ENCODE results near the gene BANP. TPM values are rescaled to one million over a fixed set of nuclear protein-coding genes. Genes with fewer than 3 reads are reported as not detected.

Gene BANP
- total RNA-seq, 1 donor from 2014 or later, result 30.4 TPM

- H3K36me3 Mint-ChIP-seq, result peaks cover 23% of the 10 kb centered on the region
- H3K4me1 Mint-ChIP-seq, result peaks cover 19% of the 10 kb centered on the region
Measured at GRCh38 chr16:87966685-87967185, 15.5 kb downstream of the BANP start.

GRCh38 chr16:87968541-87968940 lies 17.3 kb downstream of the BANP start:
- Histone ChIP-seq H3K79me2 (ENCODE audit: low read depth) (peaks cover 88% of the 10 kb centered on the region), H3K4me2 (no peak overlapping the region), H3K9ac (no peak overlapping the region), H3K27ac (no peak overlapping the region), H3F3A (ENCODE audit: low read depth) (no peaks in the 10 kb centered on the region), H3K4me3 (no peak overlapping the region), H3K4me1 (peaks cover 9% of the 10 kb centered on the region), H3K36me3 (peaks cover 5% of the 10 kb centered on the region), H4K20me1 (ENCODE audit: low read depth) (peaks cover 25% of the 10 kb centered on the region), H3K27me3 (no peaks in the 10 kb centered on the region), H3K9me3 (ENCODE audit: low read depth) (peaks cover 14% of the 10 kb centered on the region), H2AFZ (replicated peaks) (no peak overlapping the region)
- no peak for DNase-seq (ENCODE audit: low spot score)
- H3K36me3 Mint-ChIP-seq, result peaks cover 36% of the 10 kb centered on the region
- H3K4me1 Mint-ChIP-seq, result peaks cover 19% of the 10 kb centered on the region
- no peak overlapping the region for H3K4me3 Mint-ChIP-seq
- TF ChIP-seq EZH2 (IDR thresholded peaks at IDR 0.05) (no peak), EZH2phosphoT487 (IDR thresholded peaks at IDR 0.05) (no peak), CTCF (IDR thresholded peaks at IDR 0.05) (no peak)
- H3K9me3 Mint-ChIP-seq, result peaks cover 30% of the 10 kb centered on the region
- H3K27me3 Mint-ChIP-seq (ENCODE audit: insufficient read depth, low read depth), result peaks cover 3% of the 10 kb centered on the region
- H3K27ac Mint-ChIP-seq, result no peak overlapping the region

More at GRCh38 chr16:87966685-87967185, 15.5 kb downstream of the BANP start:
- Histone ChIP-seq H3K27ac (no peak overlapping the region), H3K9me3 (ENCODE audit: low read depth) (peaks cover 5% of the 10 kb centered on the region), H3K9ac (no peak overlapping the region), H3K4me1 (peaks cover 9% of the 10 kb centered on the region), H3F3A (ENCODE audit: low read depth) (no peaks in the 10 kb centered on the region), H4K20me1 (ENCODE audit: low read depth) (peaks cover 31% of the 10 kb centered on the region), H3K27me3 (no peaks in the 10 kb centered on the region), H3K36me3 (no peaks in the 10 kb centered on the region), H3K4me2 (no peak overlapping the region), H3K4me3 (no peak overlapping the region), H2AFZ (replicated peaks) (no peak overlapping the region), H3K79me2 (ENCODE audit: low read depth) (peaks cover 88% of the 10 kb centered on the region)
- DNase-seq (ENCODE audit: low spot score), result no peak
- H3K27ac Mint-ChIP-seq, result no peak overlapping the region
- peaks cover 3% of the 10 kb centered on the region for H3K27me3 Mint-ChIP-seq (ENCODE audit: insufficient read depth, low read depth)
- no peak overlapping the region for H3K4me3 Mint-ChIP-seq
- H3K9me3 Mint-ChIP-seq, result peaks cover 16% of the 10 kb centered on the region
- TF ChIP-seq EZH2 (IDR thresholded peaks at IDR 0.05) (no peak), CTCF (IDR thresholded peaks at IDR 0.05) (no peak), EZH2phosphoT487 (IDR thresholded peaks at IDR 0.05) (no peak)

GRCh38 chr16:87970186-87970585 lies 19.0 kb downstream of the BANP start:
- H3K9ac ChIP-seq, result no peak overlapping the region
- H3K27me3 ChIP-seq, result no peaks in the 10 kb centered on the region
- TF ChIP-seq EZH2 (IDR thresholded peaks at IDR 0.05), result no peak
- TF ChIP-seq CTCF (IDR thresholded peaks at IDR 0.05), result no peak
- TF ChIP-seq EZH2phosphoT487 (IDR thresholded peaks at IDR 0.05), result no peak
- Mint-ChIP-seq H3K27me3 (ENCODE audit: insufficient read depth, low read depth) (peaks cover 5% of the 10 kb centered on the region), H3K4me1 (peaks cover 13% of the 10 kb centered on the region), H3K9me3 (peaks cover 30% of the 10 kb centered on the region), H3K27ac (no peak overlapping the region), H3K4me3 (no peak overlapping the region), H3K36me3 (peaks cover 38% of the 10 kb centered on the region)
- no peak overlapping the region for H3K4me2 ChIP-seq
- H3K4me3 ChIP-seq, result no peak overlapping the region
- no peaks in the 10 kb centered on the region for H3F3A ChIP-seq (ENCODE audit: low read depth)
- no peak for DNase-seq (ENCODE audit: low spot score)
- H3K27ac ChIP-seq, result no peak overlapping the region
- H3K4me1 ChIP-seq, result peaks cover 9% of the 10 kb centered on the region
- peaks cover 5% of the 10 kb centered on the region for H3K36me3 ChIP-seq
- H2AFZ ChIP-seq (replicated peaks), result no peak overlapping the region
- peaks cover 14% of the 10 kb centered on the region for H3K9me3 ChIP-seq (ENCODE audit: low read depth)
- peaks cover 17% of the 10 kb centered on the region for H4K20me1 ChIP-seq (ENCODE audit: low read depth)
- peaks cover 89% of the 10 kb centered on the region for H3K79me2 ChIP-seq (ENCODE audit: low read depth)

Measured in neural progenitor cell (in vitro differentiated cells).